ENCODE measurements around the gene ATP1B1.

- no peak for TF ChIP-seq TEAD4 (IDR thresholded peaks at IDR 0.05; ENCODE audit: low read depth, low read length)
- no peak for TF ChIP-seq CTCF (IDR thresholded peaks at IDR 0.05; ENCODE audit: control extremely low read depth in 1 of 3, insufficient read depth in 1 of 3, low read depth in 1 of 3, low read length in 3 of 3)
- no peak for TF ChIP-seq NRF1 (IDR thresholded peaks at IDR 0.05; ENCODE audit: low read depth, low read length)
- no peak for TF ChIP-seq POLR2AphosphoS5 (IDR thresholded peaks at IDR 0.05; ENCODE audit: low read depth, low read length)
Measured at GRCh38 chr1:169163059-169163458, 56.6 kb downstream of the ATP1B1 start.

Data from H1 (cell line).